Transverse colon (tissue), 4 donors: ENCODE results near the gene SMOC1. TPM values are rescaled to one million over a fixed set of nuclear protein-coding genes. Genes with fewer than 3 reads are reported as not detected.

ENCODE experiments used
- DNase-seq: peaks from one replicate; pipeline ENCODE4 v3.0.0-alpha.2; 2019
- H3K27ac ChIP-seq, 4 donors: fragments of 200-600 bp; sonication (generic); 2 replicates each; pipeline ENCODE4 v1.5.1; 2016 to 2018; ENCODE audit warnings: inconsistent platforms in 4 of 4
- H3K27me3 ChIP-seq: fragments of 200-600 bp; sonication (generic); 2 replicates; pipeline ENCODE4 v1.5.1; 2017; ENCODE audit warnings: inconsistent platforms
- H3K36me3 ChIP-seq, 4 donors: fragments of 200-600 bp; sonication (generic); 2 replicates each; pipeline ENCODE4 v1.5.1; 2017 to 2019; ENCODE audit warnings: inconsistent platforms in 4 of 4
- H3K4me1 ChIP-seq, 4 donors: fragments of 200-600 bp; sonication (generic); 2 replicates each; pipeline ENCODE4 v1.5.1; 2017 to 2020; ENCODE audit warnings: inconsistent platforms in 4 of 4
- H3K4me3 ChIP-seq, 4 donors: fragments of 200-600 bp; sonication (generic); 1 replicate in 1 of 4; 2 replicates in 3 of 4; pipeline versions ENCODE4 v1.5.1 to v1.6.1; 2017 to 2019; ENCODE audit warnings: inconsistent platforms in 4 of 4
- H3K9me3 ChIP-seq, 2 donors: fragments of 200-600 bp; sonication (generic); 2 replicates each; pipeline ENCODE4 v1.5.1; 2017 to 2019; ENCODE audit warnings: inconsistent platforms in 2 of 2
- EP300 ChIP-seq: sonication (generic); formaldehyde crosslinking; IDR thresholded peaks from one replicate; pipeline ENCODE4 v1.6.1; 2017; ENCODE audit warnings: antibody characterized with exemption, low read depth
- POLR2A ChIP-seq: fragments of 450-650 bp; IDR thresholded peaks from one replicate; pipeline ENCODE4 v1.6.1; 2016; ENCODE audit warnings: antibody characterized with exemption, mild to moderate bottlenecking, moderate library complexity
- POLR2AphosphoS5 ChIP-seq, 3 donors: sonication (generic); formaldehyde crosslinking; IDR thresholded peaks; one replicate each; pipeline ENCODE4 v1.6.1; 2016; ENCODE audit warnings: antibody characterized with exemption in 3 of 3
- WGBS, 2 donors: methylation state at CpG; one replicate each; pipeline ENCODE4 v1.1.5; 2018; ENCODE audit warnings: low coverage in 1 of 2; 5-methylcytosine and 5-hydroxymethylcytosine counted together
- in situ Hi-C, 4 donors: fragments of 200-750 bp; cut with MboI; loops; one replicate each; pipeline versions ENCODE4 v1.15.0 to v1.15.1; 2017; ENCODE audit warnings: low sequenced_read_pairs in 3 of 4, low pct_ligation_motif_present in 1 of 4, low pct_unique_long_range_greater_than_20kb in 1 of 4
- intact Hi-C: fragments of 100-400 bp; cut with DNase I; formaldehyde crosslinking; loops from one replicate; pipeline ENCODE4 v1.15.1; 2023; ENCODE audit warnings: low total_unique reads
- total RNA-seq, 4 donors: library from RNA; depleted of rRNA; stranded (reverse); fragments of >200 nt; gene quantifications; one replicate each; pipeline ENCODE4 v1.1.0, GENCODE V29; 2016
- TF ChIP-seq, protein P1 (sequence below), 5 experiments: fragments of 200-600 bp in 3 of 5; fragments of 450-650 bp in 2 of 5; sonication (generic) in 3 of 5; IDR thresholded peaks; 1 replicate in 2 of 5; 2 replicates in 3 of 5; pipeline ENCODE4 v1.5.1; 2016 to 2017; ENCODE audit warnings: antibody characterized with exemption in 5 of 5, inconsistent platforms in 3 of 5, mild to moderate bottlenecking in 2 of 5, moderate library complexity in 1 of 5

SMOC1 gene
- total RNA-seq, 4 donors from 2014 or later: 0.82 to 1.3 TPM; not detected in 2

DNA sequence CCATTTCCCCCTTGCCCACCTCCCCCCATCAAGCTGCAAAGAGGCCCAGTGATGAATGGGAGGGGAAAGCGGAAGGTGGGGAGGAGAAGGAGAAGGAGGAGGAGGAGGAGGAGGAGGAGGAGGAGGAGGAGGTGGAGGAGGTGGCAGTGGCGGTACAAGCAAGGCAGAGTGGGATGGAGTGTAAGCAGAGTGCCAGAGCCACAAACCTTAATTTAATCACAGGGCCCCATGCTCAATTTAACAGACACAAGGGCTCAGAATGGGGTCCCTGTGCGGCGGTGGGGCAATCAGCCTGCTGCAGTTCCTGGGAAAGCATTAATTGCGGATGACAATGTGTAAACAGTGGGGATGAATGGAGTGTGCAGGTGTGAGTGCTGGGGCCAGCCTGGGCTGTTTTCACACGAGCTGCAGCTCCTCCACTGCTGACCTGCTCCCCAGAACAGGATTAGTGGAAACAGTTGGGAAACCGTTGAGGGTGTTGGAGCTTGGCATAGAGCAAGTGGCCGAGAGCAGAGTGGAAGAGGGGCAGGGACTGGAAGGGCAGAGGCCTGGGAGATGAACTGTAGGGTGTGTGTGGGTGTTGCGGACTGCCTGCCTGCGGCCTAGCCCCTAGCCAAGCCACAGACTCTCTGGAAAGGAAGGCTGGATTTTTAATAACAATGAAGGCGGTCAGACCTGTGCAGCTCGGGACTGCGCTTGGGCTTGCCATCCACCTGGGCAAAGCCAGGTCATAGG, 36.4 kb upstream of the SMOC1 start:
- Histone ChIP-seq H3K27me3 (peaks cover 15% of the 10 kb centered on the region), H3K36me3 (no peaks in the 10 kb centered on the region), H3K27ac (no peak overlapping the region), H3K4me1 (no peaks in the 10 kb centered on the region), H3K4me3 (no peak overlapping the region), H3K9me3 (no peaks in the 10 kb centered on the region)
- in situ Hi-C loops: no loop called here
- no peak for DNase-seq
- TF ChIP-seq POLR2AphosphoS5 (IDR thresholded peaks at IDR 0.05) (no peak), EP300 (no peak), POLR2A (no peak)
- TF ChIP-seq, protein P1, sequence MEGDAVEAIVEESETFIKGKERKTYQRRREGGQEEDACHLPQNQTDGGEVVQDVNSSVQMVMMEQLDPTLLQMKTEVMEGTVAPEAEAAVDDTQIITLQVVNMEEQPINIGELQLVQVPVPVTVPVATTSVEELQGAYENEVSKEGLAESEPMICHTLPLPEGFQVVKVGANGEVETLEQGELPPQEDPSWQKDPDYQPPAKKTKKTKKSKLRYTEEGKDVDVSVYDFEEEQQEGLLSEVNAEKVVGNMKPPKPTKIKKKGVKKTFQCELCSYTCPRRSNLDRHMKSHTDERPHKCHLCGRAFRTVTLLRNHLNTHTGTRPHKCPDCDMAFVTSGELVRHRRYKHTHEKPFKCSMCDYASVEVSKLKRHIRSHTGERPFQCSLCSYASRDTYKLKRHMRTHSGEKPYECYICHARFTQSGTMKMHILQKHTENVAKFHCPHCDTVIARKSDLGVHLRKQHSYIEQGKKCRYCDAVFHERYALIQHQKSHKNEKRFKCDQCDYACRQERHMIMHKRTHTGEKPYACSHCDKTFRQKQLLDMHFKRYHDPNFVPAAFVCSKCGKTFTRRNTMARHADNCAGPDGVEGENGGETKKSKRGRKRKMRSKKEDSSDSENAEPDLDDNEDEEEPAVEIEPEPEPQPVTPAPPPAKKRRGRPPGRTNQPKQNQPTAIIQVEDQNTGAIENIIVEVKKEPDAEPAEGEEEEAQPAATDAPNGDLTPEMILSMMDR (IDR thresholded peaks at IDR 0.05): no peak
- 65% methylated on average over 13 of the region's 13 CpGs; no CpG with 5 or more reads in 1 of the 2 donors for WGBS, 2 donors
- intact Hi-C loops: no loop called here

DNA sequence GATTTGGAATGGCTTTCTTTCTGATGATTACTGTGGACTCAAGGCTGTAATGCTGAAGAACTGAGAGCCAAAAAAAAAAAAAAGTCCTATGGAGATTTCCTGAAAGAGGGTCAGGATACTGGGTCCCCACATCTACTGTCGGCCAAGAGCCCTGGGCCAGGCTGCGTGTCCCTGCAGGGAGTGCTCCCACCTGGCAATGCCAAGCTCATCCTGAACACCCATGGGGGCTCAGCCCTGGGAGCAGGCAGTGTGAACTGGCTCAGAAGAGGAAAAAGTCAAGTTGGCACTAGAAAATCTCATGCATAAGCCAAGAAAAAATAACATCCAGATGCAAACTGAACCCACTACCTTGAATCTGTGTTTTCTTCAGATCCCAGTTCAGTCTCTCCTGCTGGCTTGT, 35.0 kb upstream of the SMOC1 start:
- TF ChIP-seq POLR2A (no peak), POLR2AphosphoS5 (IDR thresholded peaks at IDR 0.05) (no peak), EP300 (no peak)
- TF ChIP-seq, protein P1 (IDR thresholded peaks at IDR 0.05): no peak
- intact Hi-C loops (no loop called here), in situ Hi-C loops (no loop called here)
- no peak overlapping the region for H3K27ac ChIP-seq
- no peaks in the 10 kb centered on the region for H3K9me3 ChIP-seq
- DNase-seq: no peak
- peaks cover 15% of the 10 kb centered on the region for H3K27me3 ChIP-seq
- no peaks in the 10 kb centered on the region for H3K4me1 ChIP-seq
- H3K4me3 ChIP-seq: no peak overlapping the region
- H3K36me3 ChIP-seq: no peaks in the 10 kb centered on the region
- 85% methylated on average over 2 of the region's 2 CpGs; no CpG with 5 or more reads in 1 of the 2 donors for WGBS, 2 donors

DNA sequence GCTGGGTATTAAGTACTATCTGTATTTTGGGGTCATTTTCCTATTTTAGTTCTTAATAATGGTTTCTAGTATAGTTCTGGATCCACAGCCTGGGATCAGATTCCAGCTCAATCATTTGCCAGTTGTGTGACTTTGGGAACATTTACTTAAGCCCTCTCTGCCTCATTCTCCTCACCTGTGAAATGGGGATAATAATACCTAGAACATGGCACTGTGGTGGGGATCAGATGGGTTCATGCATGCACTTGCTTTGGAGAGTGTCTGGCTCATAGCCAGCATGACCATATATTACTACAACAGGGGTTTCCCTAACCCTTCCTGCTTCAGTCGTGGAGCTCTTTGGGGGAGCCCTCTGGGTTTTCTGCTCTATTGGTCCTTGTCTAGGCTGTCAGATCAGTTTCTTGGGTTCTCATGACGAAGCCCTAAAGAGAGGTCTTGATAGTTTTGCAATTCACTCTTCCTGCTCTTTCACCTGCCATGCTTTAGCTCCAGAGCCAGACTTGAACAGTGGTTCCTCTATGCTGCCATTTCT, 34.1 kb upstream of the SMOC1 start:
- no peak overlapping the region for H3K27ac ChIP-seq
- no peaks in the 10 kb centered on the region for H3K9me3 ChIP-seq
- H3K36me3 ChIP-seq: no peaks in the 10 kb centered on the region
- TF ChIP-seq, protein P1 (IDR thresholded peaks at IDR 0.05): no peak
- TF ChIP-seq EP300 (no peak), POLR2A (no peak), POLR2AphosphoS5 (IDR thresholded peaks at IDR 0.05) (no peak)
- in situ Hi-C loops: no loop called here
- intact Hi-C loops: no loop called here
- DNase-seq: no peak
- H3K4me1 ChIP-seq: no peaks in the 10 kb centered on the region
- no peak overlapping the region for H3K4me3 ChIP-seq
- whole genome bisulfite sequencing, 2 donors: 69 to 79% methylated on average over 2 of the region's 2 CpGs
- peaks cover 15% of the 10 kb centered on the region for H3K27me3 ChIP-seq

DNA sequence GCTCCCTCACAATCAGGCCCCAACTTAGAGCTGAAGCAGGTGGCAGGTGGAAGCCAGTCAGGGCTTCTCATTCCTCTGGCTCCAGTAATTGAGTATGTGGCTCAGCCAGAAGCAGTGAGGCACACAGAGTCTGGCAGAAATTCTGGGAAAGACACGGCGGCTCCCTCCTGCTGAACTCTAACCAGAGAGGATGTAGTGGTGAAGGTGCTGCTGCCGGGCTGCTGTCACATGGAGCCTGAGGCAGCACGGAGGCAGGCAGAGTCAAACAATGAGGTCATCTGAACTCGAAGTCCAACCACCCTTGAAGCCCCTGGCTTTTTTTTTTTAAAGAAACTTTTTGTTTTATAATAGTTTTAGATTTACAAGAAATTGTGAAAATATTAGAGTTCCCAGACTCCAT, 33.4 kb upstream of the SMOC1 start:
- 39 to 46% methylated on average over 5 of the region's 5 CpGs for WGBS, 2 donors
- Histone ChIP-seq H3K4me3 (no peak overlapping the region), H3K4me1 (no peaks in the 10 kb centered on the region), H3K9me3 (no peaks in the 10 kb centered on the region), H3K27ac (no peak overlapping the region), H3K36me3 (no peaks in the 10 kb centered on the region), H3K27me3 (peaks cover 15% of the 10 kb centered on the region)
- no peak for DNase-seq
- in situ Hi-C loops: no loop called here
- TF ChIP-seq POLR2A (no peak), POLR2AphosphoS5 (IDR thresholded peaks at IDR 0.05) (no peak), EP300 (no peak)
- TF ChIP-seq, protein P1 (IDR thresholded peaks at IDR 0.05): no peak
- intact Hi-C loops: no loop called here
